GM21786 (cell line): Measurements from ENCODE around the gene MLLT1.

Experiments
- ATAC-seq: cut with Tn5 transposase; IDR thresholded peaks from one replicate; pipeline ENCODE4 v1.9.1; 2021; ENCODE audit not compliant: unreplicated experiment

MLLT1 gene

GRCh38 chr19:6274756-6275155 lies 5.0 kb downstream of the MLLT1 start:
- no peak for ATAC-seq

GRCh38 chr19:6273701-6274601 lies 5.8 kb downstream of the MLLT1 start:
- no peak for ATAC-seq

- no peak for ATAC-seq
Observed at GRCh38 chr19:6272913-6273600, 6.7 kb downstream of the MLLT1 start.

GRCh38 chr19:6272411-6272791 lies 7.4 kb downstream of the MLLT1 start:
- no peak for ATAC-seq

GRCh38 chr19:6271721-6272410 lies 7.9 kb downstream of the MLLT1 start:
- no peak for ATAC-seq

- ATAC-seq, result no peak
Observed at GRCh38 chr19:6271251-6271650, 8.5 kb downstream of the MLLT1 start.

GRCh38 chr19:6270822-6271221 lies 9.0 kb downstream of the MLLT1 start:
- no peak for ATAC-seq

GRCh38 chr19:6270076-6270745 lies 9.6 kb downstream of the MLLT1 start:
- no peak for ATAC-seq

GRCh38 chr19:6269101-6269886 lies 10.5 kb downstream of the MLLT1 start:
- ATAC-seq, result no peak

GRCh38 chr19:6268382-6268771 lies 11.4 kb downstream of the MLLT1 start:
- no peak for ATAC-seq

GRCh38 chr19:6267552-6268381 lies 12.0 kb downstream of the MLLT1 start:
- ATAC-seq, result no peak

GRCh38 chr19:6264803-6265202 lies 15.0 kb downstream of the MLLT1 start:
- ATAC-seq, result no peak

GRCh38 chr19:6263735-6264444 lies 15.9 kb downstream of the MLLT1 start:
- ATAC-seq, result no peak

GRCh38 chr19:6263306-6263705 lies 16.5 kb downstream of the MLLT1 start:
- ATAC-seq, result no peak

- ATAC-seq, result no peak
Observed at GRCh38 chr19:6262519-6262918, 17.3 kb downstream of the MLLT1 start.

- ATAC-seq, result no peak
Observed at GRCh38 chr19:6261883-6262282, 17.9 kb downstream of the MLLT1 start.

- no peak for ATAC-seq
Observed at GRCh38 chr19:6260912-6261650, 18.7 kb downstream of the MLLT1 start.

GRCh38 chr19:6260376-6260775 lies 19.4 kb downstream of the MLLT1 start:
- no peak for ATAC-seq
